ENCODE data around the gene MPDZ. TPM values are rescaled to one million over a fixed set of nuclear protein-coding genes. Genes with fewer than 3 reads are reported as not detected.

MPDZ gene
- total RNA-seq, 1 donor from 2014 or later: 31.0 TPM

- H3K36me3 ChIP-seq (ENCODE audit: insufficient read depth, low read length): no peaks in the 10 kb centered on the region
- no peak overlapping the region for H3K27ac ChIP-seq (ENCODE audit: low read depth, low read length)
- no peaks in the 10 kb centered on the region for H4K20me1 ChIP-seq (ENCODE audit: insufficient read depth, low read length)
- H3K4me3 ChIP-seq (ENCODE audit: insufficient read depth, low read depth, low read length): no peak overlapping the region
- H3K9ac ChIP-seq (ENCODE audit: low read length): no peak overlapping the region
- no peaks in the 10 kb centered on the region for H3K9me3 Mint-ChIP-seq (ENCODE audit: unreplicated experiment)
- no peaks in the 10 kb centered on the region for H3K36me3 Mint-ChIP-seq (ENCODE audit: low read depth, unreplicated experiment)
- no peaks in the 10 kb centered on the region for H3K27me3 ChIP-seq (ENCODE audit: insufficient read depth, low read length)
- peaks cover 23% of the 10 kb centered on the region for H3K79me2 ChIP-seq (ENCODE audit: insufficient read depth, low read length)
- no peak overlapping the region for H3K4me2 ChIP-seq (ENCODE audit: low read length)
- no peaks in the 10 kb centered on the region for H3K27me3 Mint-ChIP-seq (ENCODE audit: low read depth, unreplicated experiment)
- H3K9me3 ChIP-seq (ENCODE audit: insufficient read depth, low read depth, low read length): no peaks in the 10 kb centered on the region
- TF ChIP-seq CTCF (IDR thresholded peaks at IDR 0.05; ENCODE audit: insufficient read depth, low read depth, low read length): no peak
- TF ChIP-seq EZH2 (IDR thresholded peaks at IDR 0.05; ENCODE audit: insufficient read depth, low read length): no peak
- no peak overlapping the region for H3K27ac Mint-ChIP-seq (ENCODE audit: unreplicated experiment)
- peaks cover 20% of the 10 kb centered on the region for H3K4me1 Mint-ChIP-seq (ENCODE audit: low read depth, unreplicated experiment)
- FAIRE-seq (no peak), DNase-seq (ENCODE audit: low read depth) (peak; percentile 26)
- H3K4me1 ChIP-seq (ENCODE audit: insufficient read depth, low read length): peaks cover 9% of the 10 kb centered on the region
- no peak overlapping the region for H2AFZ ChIP-seq (ENCODE audit: low read depth, low read length)
- no peak overlapping the region for H3K4me3 Mint-ChIP-seq (ENCODE audit: unreplicated experiment)
Observed at GRCh38 chr9:13281356-13282016, 2.0 kb upstream of the MPDZ start.

- Histone ChIP-seq H3K79me2 (ENCODE audit: insufficient read depth, low read length) (peaks cover 51% of the 10 kb centered on the region), H4K20me1 (ENCODE audit: insufficient read depth, low read length) (no peaks in the 10 kb centered on the region), H3K27me3 (ENCODE audit: insufficient read depth, low read length) (no peaks in the 10 kb centered on the region), H3K4me2 (ENCODE audit: low read length) (peak overlapping the region; percentile 91), H2AFZ (ENCODE audit: low read depth, low read length) (peak overlapping the region; percentile 72), H3K9ac (ENCODE audit: low read length) (peak overlapping the region; percentile 92), H3K4me1 (ENCODE audit: insufficient read depth, low read length) (peaks cover 18% of the 10 kb centered on the region), H3K9me3 (ENCODE audit: insufficient read depth, low read depth, low read length) (no peaks in the 10 kb centered on the region), H3K4me3 (ENCODE audit: insufficient read depth, low read depth, low read length) (peak overlapping the region; percentile 75), H3K36me3 (ENCODE audit: insufficient read depth, low read length) (no peaks in the 10 kb centered on the region), H3K27ac (ENCODE audit: low read depth, low read length) (peak overlapping the region; percentile 96)
- Mint-ChIP-seq H3K27me3 (ENCODE audit: low read depth, unreplicated experiment) (no peaks in the 10 kb centered on the region), H3K27ac (ENCODE audit: unreplicated experiment) (peak overlapping the region; percentile 96), H3K4me1 (ENCODE audit: low read depth, unreplicated experiment) (peaks cover 37% of the 10 kb centered on the region), H3K9me3 (ENCODE audit: unreplicated experiment) (no peaks in the 10 kb centered on the region), H3K4me3 (ENCODE audit: unreplicated experiment) (peak overlapping the region; percentile 95), H3K36me3 (ENCODE audit: low read depth, unreplicated experiment) (no peaks in the 10 kb centered on the region)
- DNase-seq (ENCODE audit: low read depth) (peak; percentile 80), FAIRE-seq (no peak)
- TF ChIP-seq CTCF (IDR thresholded peaks at IDR 0.05; ENCODE audit: insufficient read depth, low read depth, low read length): no peak
- TF ChIP-seq EZH2 (IDR thresholded peaks at IDR 0.05; ENCODE audit: insufficient read depth, low read length): no peak
Observed at GRCh38 chr9:13278368-13279246, 885 bp downstream of the MPDZ start.

Data from astrocyte (in vitro differentiated cells and primary cell).